Gastrocnemius medialis (tissue), 4 donors: ENCODE results near the gene TREML1. TPM values are rescaled to one million over a fixed set of nuclear protein-coding genes. Genes with fewer than 3 reads are reported as not detected.

ENCODE experiments used
- ATAC-seq, 2 donors: fragments of 150-250 bp; one replicate each; pipeline ENCODE4 v1.9.1; 2016
- DNase-seq, 2 donors: peaks; one replicate each; pipeline ENCODE4 v3.0.0-alpha.2; 2019
- H3K27ac ChIP-seq, 4 donors: fragments of 200-600 bp; sonication (generic); 1 replicate in 1 of 4; 2 replicates in 3 of 4; pipeline ENCODE4 v1.5.1; 2016 to 2018; ENCODE audit warnings: mild to moderate bottlenecking in 2 of 4, moderate library complexity in 1 of 4
- H3K27me3 ChIP-seq, 3 donors: fragments of 200-600 bp; sonication (generic) in 2 of 3; 1 replicate in 1 of 3; 2 replicates in 2 of 3; pipeline versions ENCODE4 v1.5.1 to v1.6.0; 2016 to 2019; ENCODE audit warnings: mild to moderate bottlenecking in 1 of 3, moderate library complexity in 1 of 3
- H3K36me3 ChIP-seq, 2 donors: fragments of 200-600 bp; sonication (generic) in 1 of 2; one replicate each; pipeline ENCODE4 v1.5.1; 2017 to 2018
- H3K4me1 ChIP-seq, 2 donors: fragments of 200-600 bp; sonication (generic) in 1 of 2; one replicate each; pipeline ENCODE4 v1.5.1; 2016 to 2017; ENCODE audit warnings: mild to moderate bottlenecking in 2 of 2
- H3K4me3 ChIP-seq, 4 donors: fragments of 200-600 bp; sonication (generic) in 3 of 4; 1 replicate in 1 of 4; 2 replicates in 3 of 4; pipeline ENCODE4 v1.5.1; 2016 to 2019; ENCODE audit warnings: mild to moderate bottlenecking in 2 of 4
- H3K9me3 ChIP-seq, 3 donors: fragments of 200-600 bp; sonication (generic) in 2 of 3; 1 replicate in 1 of 3; 2 replicates in 2 of 3; pipeline ENCODE4 v1.5.1; 2016 to 2019
- POLR2A ChIP-seq, 2 donors: fragments of 450-650 bp; IDR thresholded peaks; one replicate each; pipeline ENCODE4 v1.6.1; 2017; ENCODE audit warnings: antibody characterized with exemption in 2 of 2, mild to moderate bottlenecking in 2 of 2, moderate library complexity in 2 of 2
- in situ Hi-C, 4 donors: fragments of 200-750 bp; cut with MboI; loops; one replicate each; pipeline versions ENCODE4 v1.15.0 to v1.8.0; 2017; ENCODE audit warnings: low sequenced_read_pairs in 4 of 4
- intact Hi-C: fragments of 100-400 bp; cut with DNase I; formaldehyde crosslinking; loops from one replicate; pipeline ENCODE4 v1.15.1; 2023; ENCODE audit warnings: low total_unique reads
- total RNA-seq, 4 donors: library from RNA; depleted of rRNA; stranded (reverse); fragments of >200 nt; gene quantifications; one replicate each; pipeline versions ENCODE4 v1.1.0 to v1.2.3, GENCODE V29; 2016
- TF ChIP-seq, protein P1 (sequence below), 5 experiments: fragments of 450-650 bp in 3 of 5; fragments of 200-600 bp in 2 of 5; sonication (generic) in 2 of 5; IDR thresholded peaks in 4 of 5; conservative IDR thresholded peaks in 1 of 5; 1 replicate in 4 of 5; 2 replicates in 1 of 5; pipeline ENCODE4 v1.5.1; 2016 to 2019; ENCODE audit warnings: antibody characterized with exemption in 5 of 5, mild to moderate bottlenecking in 3 of 5, moderate library complexity in 3 of 5

TREML1 gene
- total RNA-seq, 4 donors from 2014 or later = not detected

DNA sequence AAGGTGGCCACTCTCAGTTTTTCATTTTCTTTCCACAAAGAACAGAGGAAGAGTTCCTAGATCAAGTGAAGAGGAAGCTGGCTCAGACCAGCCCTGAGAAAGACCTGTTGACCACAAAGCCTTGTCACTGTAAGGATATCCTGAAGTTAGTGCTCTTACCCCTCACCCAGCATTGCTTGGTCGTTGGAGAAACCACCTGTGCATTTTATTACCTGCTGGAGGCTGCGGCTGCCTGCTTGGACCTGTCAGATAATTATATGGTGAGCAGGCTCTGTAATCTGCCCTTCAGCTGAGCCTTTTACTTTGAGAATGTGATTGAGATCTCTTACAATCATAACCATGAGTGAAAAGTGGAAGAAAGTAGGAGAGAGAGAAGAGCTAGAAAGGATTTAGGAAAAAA, 21.9 kb downstream of the TREML1 start:
- in situ Hi-C loops (no loop called here), intact Hi-C loops (no loop called here)
- ATAC-seq (no peak), DNase-seq (no peak)
- no peaks in the 10 kb centered on the region for H3K27me3 ChIP-seq
- H3K36me3 ChIP-seq = peaks cover 0 to 18% of the 10 kb centered on the region in 2 donors
- TF ChIP-seq, protein P1, sequence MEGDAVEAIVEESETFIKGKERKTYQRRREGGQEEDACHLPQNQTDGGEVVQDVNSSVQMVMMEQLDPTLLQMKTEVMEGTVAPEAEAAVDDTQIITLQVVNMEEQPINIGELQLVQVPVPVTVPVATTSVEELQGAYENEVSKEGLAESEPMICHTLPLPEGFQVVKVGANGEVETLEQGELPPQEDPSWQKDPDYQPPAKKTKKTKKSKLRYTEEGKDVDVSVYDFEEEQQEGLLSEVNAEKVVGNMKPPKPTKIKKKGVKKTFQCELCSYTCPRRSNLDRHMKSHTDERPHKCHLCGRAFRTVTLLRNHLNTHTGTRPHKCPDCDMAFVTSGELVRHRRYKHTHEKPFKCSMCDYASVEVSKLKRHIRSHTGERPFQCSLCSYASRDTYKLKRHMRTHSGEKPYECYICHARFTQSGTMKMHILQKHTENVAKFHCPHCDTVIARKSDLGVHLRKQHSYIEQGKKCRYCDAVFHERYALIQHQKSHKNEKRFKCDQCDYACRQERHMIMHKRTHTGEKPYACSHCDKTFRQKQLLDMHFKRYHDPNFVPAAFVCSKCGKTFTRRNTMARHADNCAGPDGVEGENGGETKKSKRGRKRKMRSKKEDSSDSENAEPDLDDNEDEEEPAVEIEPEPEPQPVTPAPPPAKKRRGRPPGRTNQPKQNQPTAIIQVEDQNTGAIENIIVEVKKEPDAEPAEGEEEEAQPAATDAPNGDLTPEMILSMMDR (IDR thresholded peaks at IDR 0.05 in 4 of 5, conservative IDR thresholded peaks at IDR 0.05 in 1 of 5) = no peak
- TF ChIP-seq POLR2A (IDR thresholded peaks at IDR 0.05) = no peak
- no peaks in the 10 kb centered on the region for H3K9me3 ChIP-seq
- no peak overlapping the region for H3K27ac ChIP-seq
- no peaks in the 10 kb centered on the region for H3K4me1 ChIP-seq
- H3K4me3 ChIP-seq = no peak overlapping the region

- no peak for DNase-seq
- in situ Hi-C loops = no loop called here
- Histone ChIP-seq H3K27ac (no peak overlapping the region), H3K36me3 (no peaks in the 10 kb centered on the region), H3K4me1 (no peaks in the 10 kb centered on the region), H3K27me3 (no peaks in the 10 kb centered on the region), H3K4me3 (no peak overlapping the region), H3K9me3 (no peaks in the 10 kb centered on the region)
- ATAC-seq = no peak
- intact Hi-C loops = no loop called here
- TF ChIP-seq POLR2A (IDR thresholded peaks at IDR 0.05) = no peak
- TF ChIP-seq, protein P1 (IDR thresholded peaks at IDR 0.05 in 4 of 5, conservative IDR thresholded peaks at IDR 0.05 in 1 of 5) = no peak
These were observed 28.9 kb downstream of the TREML1 start for GRCh38 chr6:41125282-41125681.

DNA sequence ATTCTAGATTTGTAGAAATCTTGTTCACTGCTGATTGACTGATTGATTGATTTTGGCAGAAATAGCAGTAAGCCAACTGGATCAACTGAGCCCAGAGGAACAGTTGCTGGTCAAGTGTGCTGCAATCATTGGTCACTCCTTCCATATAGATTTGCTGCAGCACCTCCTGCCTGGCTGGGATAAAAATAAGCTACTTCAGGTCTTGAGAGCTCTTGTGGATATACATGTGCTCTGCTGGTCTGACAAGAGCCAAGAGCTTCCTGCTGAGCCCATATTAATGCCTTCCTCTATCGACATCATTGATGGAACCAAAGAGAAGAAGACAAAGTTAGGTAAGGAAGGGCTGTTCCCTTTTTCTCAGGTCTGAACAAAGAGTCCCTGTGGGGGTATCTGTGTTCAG, 31.2 kb downstream of the TREML1 start:
- Histone ChIP-seq H3K4me1 (no peaks in the 10 kb centered on the region), H3K36me3 (peaks cover 0 to 4% of the 10 kb centered on the region in 2 donors), H3K27ac (no peak overlapping the region), H3K4me3 (no peak overlapping the region), H3K27me3 (no peaks in the 10 kb centered on the region), H3K9me3 (no peaks in the 10 kb centered on the region)
- DNase-seq (no peak), ATAC-seq (no peak)
- in situ Hi-C loops = no loop called here
- intact Hi-C loops = no loop called here
- TF ChIP-seq, protein P1 (IDR thresholded peaks at IDR 0.05 in 4 of 5, conservative IDR thresholded peaks at IDR 0.05 in 1 of 5) = no peak
- no peak for TF ChIP-seq POLR2A (IDR thresholded peaks at IDR 0.05)

- intact Hi-C loops = no loop called here
- Histone ChIP-seq H3K27me3 (no peaks in the 10 kb centered on the region), H3K36me3 (peaks cover 0 to 4% of the 10 kb centered on the region in 2 donors), H3K27ac (no peak overlapping the region), H3K9me3 (no peaks in the 10 kb centered on the region), H3K4me1 (no peaks in the 10 kb centered on the region), H3K4me3 (no peak overlapping the region)
- in situ Hi-C loops = no loop called here
- ATAC-seq (no peak), DNase-seq (no peak)
- TF ChIP-seq, protein P1 (IDR thresholded peaks at IDR 0.05 in 4 of 5, conservative IDR thresholded peaks at IDR 0.05 in 1 of 5) = no peak
- TF ChIP-seq POLR2A (IDR thresholded peaks at IDR 0.05) = no peak
These were observed 31.8 kb downstream of the TREML1 start for GRCh38 chr6:41122373-41122772.

DNA sequence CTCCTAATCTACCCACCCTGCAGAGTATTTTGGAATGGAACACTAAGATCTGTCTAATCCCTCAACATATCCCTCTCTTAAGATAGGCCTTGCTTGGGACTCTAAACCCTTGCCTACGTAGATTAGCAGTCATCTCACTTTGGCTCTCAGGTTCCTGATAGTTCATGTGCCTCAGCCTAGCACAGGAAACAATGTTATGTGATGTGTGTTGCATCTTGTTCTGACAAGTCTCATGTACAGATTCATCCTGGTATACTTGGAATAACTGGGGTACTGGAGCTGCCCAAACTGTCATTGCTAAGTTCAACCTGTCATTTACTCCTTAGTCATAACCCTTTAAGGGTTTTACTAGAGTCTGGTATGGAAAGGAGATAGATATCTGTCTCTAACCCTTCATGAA, 34.1 kb downstream of the TREML1 start:
- H3K27me3 ChIP-seq = no peaks in the 10 kb centered on the region
- TF ChIP-seq POLR2A (IDR thresholded peaks at IDR 0.05) = no peak
- TF ChIP-seq, protein P1 (IDR thresholded peaks at IDR 0.05 in 4 of 5, conservative IDR thresholded peaks at IDR 0.05 in 1 of 5) = no peak
- intact Hi-C loops (no loop called here), in situ Hi-C loops (no loop called here)
- DNase-seq (no peak), ATAC-seq (no peak)
- H3K4me3 ChIP-seq = no peak overlapping the region
- H3K9me3 ChIP-seq = no peaks in the 10 kb centered on the region
- H3K4me1 ChIP-seq = no peaks in the 10 kb centered on the region
- H3K36me3 ChIP-seq = peaks cover 0 to 4% of the 10 kb centered on the region in 2 donors
- no peak overlapping the region for H3K27ac ChIP-seq
